OCI-LY3 (cell line): ENCODE results near the gene ZYG11A.

Experiments
- H2AFZ ChIP-seq: fragments of 200-600, 300-600 bp; shearing (Covaris generic); 2 replicates; pipeline ENCODE4 v1.6.0; 2014; ENCODE audit warnings: antibody characterized with exemption, low read depth, low read length
- H3K27ac ChIP-seq: fragments of 200-600, 300-600 bp; sonication (generic); 2 replicates; pipeline ENCODE4 v1.5.1; 2014; ENCODE audit warnings: mild to moderate bottlenecking, low read length, moderate library complexity, mixed read lengths
- H3K27me3 ChIP-seq: fragments of 200-600, 300-600 bp; sonication (generic); 2 replicates; pipeline ENCODE4 v1.6.1; 2014; ENCODE audit warnings: low read depth, low read length, mixed read lengths
- H3K36me3 ChIP-seq: fragments of 200-600, 300-600 bp; sonication (generic); replicated peaks from 2 replicates; pipeline ENCODE3; 2014; ENCODE audit warnings: low read depth, low read length, mixed read lengths
- H3K4me1 ChIP-seq: fragments of 300-600, 200-600 bp; sonication (generic); 2 replicates; pipeline ENCODE4 v1.6.1; 2014; ENCODE audit warnings: low read length, mixed read lengths
- H3K4me2 ChIP-seq: fragments of 200-600, 300-600 bp; sonication (generic); 2 replicates; pipeline ENCODE4 v1.6.1; 2014; ENCODE audit warnings: low read length, mixed read lengths
- H3K4me3 ChIP-seq: fragments of 300-600, 200-600 bp; sonication (generic); 2 replicates; pipeline ENCODE4 v1.5.1; 2014; ENCODE audit warnings: antibody characterized with exemption, mild to moderate bottlenecking, low read length, moderate library complexity
- H3K79me2 ChIP-seq: fragments of 300-600, 200-600 bp; shearing (Covaris generic); 2 replicates; pipeline ENCODE4 v1.6.1; 2014; ENCODE audit warnings: mild to moderate bottlenecking, low read length, mixed read lengths
- H3K9ac ChIP-seq: fragments of 300-600, 200-600 bp; shearing (Covaris generic); 2 replicates; pipeline ENCODE4 v1.6.0; 2014; ENCODE audit warnings: mild to moderate bottlenecking, low read length, moderate library complexity
- H3K9me3 ChIP-seq: fragments of 200-600, 300-600 bp; shearing (Covaris generic); 2 replicates; pipeline ENCODE4 v1.6.1; 2014; ENCODE audit warnings: low read length, mixed read lengths; ENCODE audit not compliant: insufficient read depth
- H4K20me1 ChIP-seq: fragments of 200-600, 300-600 bp; sonication (generic); 2 replicates; pipeline ENCODE4 v1.6.1; 2016; ENCODE audit warnings: low read length, mixed read lengths; ENCODE audit not compliant: insufficient read depth
- EZH2phosphoT487 ChIP-seq: fragments of 200-600 bp; shearing (Covaris generic); IDR thresholded peaks from 2 replicates; pipeline ENCODE4 v1.6.1; 2018; ENCODE audit warnings: antibody characterized with exemption, mixed run types, low read depth
- TF ChIP-seq, protein P1 (sequence below): fragments of 200-600, 300-600 bp; sonication (generic); IDR thresholded peaks from 2 replicates; pipeline ENCODE4 v1.5.1; 2014; ENCODE audit warnings: antibody characterized with exemption, low read length, low read depth

Gene ZYG11A

DNA sequence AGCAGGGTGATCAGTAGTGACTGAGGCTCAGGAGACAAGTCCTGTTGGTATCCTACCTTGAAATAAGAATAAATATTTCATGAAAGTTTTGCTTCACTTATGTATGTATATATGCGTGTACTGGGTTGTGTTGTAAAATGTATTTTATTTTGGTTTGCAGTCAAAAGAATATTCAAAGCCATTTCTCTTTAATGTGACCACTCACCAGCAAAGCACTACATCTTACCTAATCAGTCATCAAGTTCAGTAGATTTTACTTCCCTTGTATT lies 95.6 kb downstream of the ZYG11A start:
- Histone ChIP-seq H3K36me3 (no peaks in the 10 kb centered on the region), H3K27ac (no peak overlapping the region), H3K27me3 (no peaks in the 10 kb centered on the region), H2AFZ (no peak overlapping the region), H3K9ac (no peak overlapping the region), H3K4me3 (no peak overlapping the region), H3K79me2 (no peaks in the 10 kb centered on the region), H3K4me2 (no peak overlapping the region), H4K20me1 (no peaks in the 10 kb centered on the region), H3K4me1 (no peaks in the 10 kb centered on the region), H3K9me3 (no peaks in the 10 kb centered on the region)
- no peak for TF ChIP-seq EZH2phosphoT487
- TF ChIP-seq, protein P1, sequence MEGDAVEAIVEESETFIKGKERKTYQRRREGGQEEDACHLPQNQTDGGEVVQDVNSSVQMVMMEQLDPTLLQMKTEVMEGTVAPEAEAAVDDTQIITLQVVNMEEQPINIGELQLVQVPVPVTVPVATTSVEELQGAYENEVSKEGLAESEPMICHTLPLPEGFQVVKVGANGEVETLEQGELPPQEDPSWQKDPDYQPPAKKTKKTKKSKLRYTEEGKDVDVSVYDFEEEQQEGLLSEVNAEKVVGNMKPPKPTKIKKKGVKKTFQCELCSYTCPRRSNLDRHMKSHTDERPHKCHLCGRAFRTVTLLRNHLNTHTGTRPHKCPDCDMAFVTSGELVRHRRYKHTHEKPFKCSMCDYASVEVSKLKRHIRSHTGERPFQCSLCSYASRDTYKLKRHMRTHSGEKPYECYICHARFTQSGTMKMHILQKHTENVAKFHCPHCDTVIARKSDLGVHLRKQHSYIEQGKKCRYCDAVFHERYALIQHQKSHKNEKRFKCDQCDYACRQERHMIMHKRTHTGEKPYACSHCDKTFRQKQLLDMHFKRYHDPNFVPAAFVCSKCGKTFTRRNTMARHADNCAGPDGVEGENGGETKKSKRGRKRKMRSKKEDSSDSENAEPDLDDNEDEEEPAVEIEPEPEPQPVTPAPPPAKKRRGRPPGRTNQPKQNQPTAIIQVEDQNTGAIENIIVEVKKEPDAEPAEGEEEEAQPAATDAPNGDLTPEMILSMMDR = no peak

DNA sequence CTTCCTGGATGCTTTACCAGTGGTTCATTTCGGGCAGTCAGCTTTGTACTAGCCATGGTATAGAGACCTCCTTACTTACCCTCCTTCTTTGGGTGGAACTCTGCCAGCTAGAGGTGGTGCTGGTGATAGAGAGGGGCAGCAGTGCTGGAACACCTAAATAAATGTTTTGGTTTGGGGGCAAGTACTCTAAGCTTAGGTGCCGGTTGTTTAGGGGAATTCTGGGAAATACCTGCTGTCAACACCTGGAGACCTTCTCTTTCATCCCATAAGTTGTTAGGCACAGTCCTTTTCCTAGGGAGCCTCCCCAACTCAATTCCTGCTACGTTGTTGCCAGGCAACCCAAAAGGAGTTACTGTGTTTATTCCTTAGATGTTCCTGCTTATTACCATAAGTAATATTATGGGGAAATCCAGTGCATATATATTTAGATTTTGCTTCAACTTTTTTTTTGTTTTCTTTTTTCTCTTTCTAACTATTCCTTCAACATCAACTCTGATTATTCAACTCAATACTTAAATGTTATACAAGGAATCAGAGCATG lies 101.4 kb downstream of the ZYG11A start:
- Histone ChIP-seq H3K27ac (no peak overlapping the region), H3K36me3 (no peaks in the 10 kb centered on the region), H4K20me1 (no peaks in the 10 kb centered on the region), H3K79me2 (no peaks in the 10 kb centered on the region), H3K4me1 (peaks cover 13% of the 10 kb centered on the region), H3K9me3 (no peaks in the 10 kb centered on the region), H3K27me3 (no peaks in the 10 kb centered on the region), H2AFZ (no peak overlapping the region), H3K4me3 (no peak overlapping the region), H3K4me2 (no peak overlapping the region), H3K9ac (no peak overlapping the region)
- TF ChIP-seq, protein P1 = no peak
- TF ChIP-seq EZH2phosphoT487 = no peak

DNA sequence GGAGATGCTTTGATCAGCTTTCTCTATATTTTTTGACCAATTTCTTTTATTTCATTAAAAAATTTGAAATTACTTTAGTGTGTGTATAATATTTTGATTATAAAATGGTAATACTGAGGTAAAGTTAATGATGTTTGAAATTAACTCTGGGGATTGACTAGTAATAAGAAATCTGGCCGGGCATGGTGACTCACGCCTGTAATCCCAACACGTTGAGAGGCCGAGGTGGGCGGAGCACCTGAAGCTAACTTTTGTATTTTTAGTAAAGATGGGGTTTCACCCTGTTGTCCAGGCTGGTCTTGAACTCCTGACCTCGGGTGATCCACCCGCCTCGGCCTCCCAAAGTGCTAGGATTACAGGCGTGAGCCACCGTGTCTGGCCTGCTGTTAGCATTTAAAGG lies 102.0 kb downstream of the ZYG11A start:
- Histone ChIP-seq H3K4me3 (no peak overlapping the region), H3K9me3 (no peaks in the 10 kb centered on the region), H3K27ac (no peak overlapping the region), H3K4me1 (peaks cover 13% of the 10 kb centered on the region), H3K4me2 (no peak overlapping the region), H3K79me2 (no peaks in the 10 kb centered on the region), H3K9ac (no peak overlapping the region), H3K27me3 (no peaks in the 10 kb centered on the region), H3K36me3 (no peaks in the 10 kb centered on the region), H4K20me1 (no peaks in the 10 kb centered on the region), H2AFZ (no peak overlapping the region)
- TF ChIP-seq EZH2phosphoT487 = no peak
- TF ChIP-seq, protein P1 = no peak
